DND-41 (cell line): ENCODE measurements around the gene FAM83D.

Source experiments
- EZH2 ChIP-seq: IDR thresholded peaks from 3 replicates; pipeline ENCODE4 v1.6.1; 2012; ENCODE audit warnings: borderline replicate concordance, low read depth, mild to moderate bottlenecking, moderate library complexity, low read length, inconsistent platforms; ENCODE audit not compliant: severe bottlenecking
- TF ChIP-seq, protein P1 (sequence below): IDR thresholded peaks from 2 replicates; pipeline ENCODE4 v1.5.1; 2012; ENCODE audit warnings: borderline replicate concordance, low read length, moderate library complexity, mild to moderate bottlenecking; ENCODE audit not compliant: poor library complexity, severe bottlenecking; ENCODE audit errors: extremely low read depth

DNA sequence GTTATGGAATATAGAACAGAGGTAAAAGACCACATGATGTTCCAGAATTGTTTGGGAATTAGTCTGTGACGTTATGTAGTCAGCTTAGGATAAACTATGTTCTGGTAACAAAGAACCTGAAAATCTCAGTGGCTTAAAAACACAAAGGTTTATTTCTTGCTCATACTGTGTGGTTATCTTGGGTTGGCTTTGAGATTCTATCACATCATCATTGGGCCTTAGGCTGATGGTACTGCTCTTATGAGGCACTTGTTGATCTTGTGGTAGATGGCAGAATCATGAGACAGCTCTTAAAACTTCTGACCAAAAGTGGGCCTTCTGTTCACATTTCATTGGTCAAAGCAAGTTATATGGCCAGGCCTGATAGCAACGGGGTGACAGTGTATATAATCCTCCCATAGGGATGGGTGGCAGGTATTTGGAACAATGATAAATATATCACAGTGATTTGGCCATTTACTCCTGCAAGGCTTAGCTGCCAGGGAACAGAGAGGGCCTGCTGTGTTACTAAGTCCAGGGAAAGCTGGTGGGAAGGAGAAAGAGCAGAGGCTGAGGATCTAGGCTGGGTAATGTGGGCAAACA, 49.4 kb downstream of the FAM83D start:
- TF ChIP-seq, protein P1, sequence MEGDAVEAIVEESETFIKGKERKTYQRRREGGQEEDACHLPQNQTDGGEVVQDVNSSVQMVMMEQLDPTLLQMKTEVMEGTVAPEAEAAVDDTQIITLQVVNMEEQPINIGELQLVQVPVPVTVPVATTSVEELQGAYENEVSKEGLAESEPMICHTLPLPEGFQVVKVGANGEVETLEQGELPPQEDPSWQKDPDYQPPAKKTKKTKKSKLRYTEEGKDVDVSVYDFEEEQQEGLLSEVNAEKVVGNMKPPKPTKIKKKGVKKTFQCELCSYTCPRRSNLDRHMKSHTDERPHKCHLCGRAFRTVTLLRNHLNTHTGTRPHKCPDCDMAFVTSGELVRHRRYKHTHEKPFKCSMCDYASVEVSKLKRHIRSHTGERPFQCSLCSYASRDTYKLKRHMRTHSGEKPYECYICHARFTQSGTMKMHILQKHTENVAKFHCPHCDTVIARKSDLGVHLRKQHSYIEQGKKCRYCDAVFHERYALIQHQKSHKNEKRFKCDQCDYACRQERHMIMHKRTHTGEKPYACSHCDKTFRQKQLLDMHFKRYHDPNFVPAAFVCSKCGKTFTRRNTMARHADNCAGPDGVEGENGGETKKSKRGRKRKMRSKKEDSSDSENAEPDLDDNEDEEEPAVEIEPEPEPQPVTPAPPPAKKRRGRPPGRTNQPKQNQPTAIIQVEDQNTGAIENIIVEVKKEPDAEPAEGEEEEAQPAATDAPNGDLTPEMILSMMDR = no peak
- no peak for TF ChIP-seq EZH2
